Measurements from ENCODE around the gene PRKCA. TPM values are rescaled to one million over a fixed set of nuclear protein-coding genes. Genes with fewer than 3 reads are reported as not detected.

Gene PRKCA
- total and polyA plus RNA-seq, 9 of the 15 experiments (the other 6 are each of a cell fraction or from before 2014, with no cell fraction given): 3.2 to 33.0 (median 17.8) TPM

- TF ChIP-seq ID3 (CRISPR knock-in tag; IDR thresholded peaks at IDR 0.05) (no peak), ID3 (tag; IDR thresholded peaks at IDR 0.05) (no peak), E2F1 (CRISPR knock-in tag; IDR thresholded peaks at IDR 0.05) (no peak), FOXJ2 (tag; IDR thresholded peaks at IDR 0.05) (no peak), ZBTB26 (CRISPR knock-in tag; IDR thresholded peaks at IDR 0.05) (no peak), ZNF263 (CRISPR knock-in tag; IDR thresholded peaks at IDR 0.05; ENCODE audit: borderline replicate concordance) (no peak), MCM7 (IDR thresholded peaks at IDR 0.05) (no peak), PTRF (tag; IDR thresholded peaks at IDR 0.05) (no peak), MTF1 (CRISPR knock-in tag; IDR thresholded peaks at IDR 0.05; ENCODE audit: borderline replicate concordance) (no peak), KLF13 (tag; IDR thresholded peaks at IDR 0.05; ENCODE audit: borderline replicate concordance, low read depth) (no peak), TEAD4 (IDR thresholded peaks at IDR 0.05; ENCODE audit: low read length) (peak; percentile 80), TEAD4 (CRISPR knock-in tag; IDR thresholded peaks at IDR 0.05; ENCODE audit: borderline replicate concordance) (no peak), FOS (IDR thresholded peaks at IDR 0.05; ENCODE audit: extremely low read depth, insufficient read length) (peak; percentile 76), KDM1A (IDR thresholded peaks at IDR 0.05) (peak; percentile 54 to 71; a peak in 3 of 4 replicates), CBX3 (IDR thresholded peaks at IDR 0.05; ENCODE audit: borderline replicate concordance in 1 of 2, low read length in 2 of 2) (peak in 1 of 2 experiments; percentile 27; a peak in 1 of 3 replicates), HBP1 (CRISPR knock-in tag; IDR thresholded peaks at IDR 0.05) (no peak), NR2F6 (CRISPR knock-in tag; IDR thresholded peaks at IDR 0.05) (no peak), ZBED1 (IDR thresholded peaks at IDR 0.05) (no peak), ZNF512 (tag; IDR thresholded peaks at IDR 0.05) (no peak), FOXO4 (CRISPR knock-in tag; IDR thresholded peaks at IDR 0.05) (no peak), ZFX (CRISPR knock-in tag; IDR thresholded peaks at IDR 0.05) (no peak)
These were observed 46.3 kb downstream of the PRKCA start (continued) for GRCh38 chr17:66348584-66349165.

All from K562 (cell line).